Esophagus muscularis mucosa (tissue), 3 donors: ENCODE data around the gene WDFY4.

Experiments used
- POLR2A ChIP-seq: fragments of 450-650 bp; IDR thresholded peaks from one replicate; pipeline ENCODE4 v1.6.1; 2017; ENCODE audit warnings: antibody characterized with exemption, moderate library complexity, mild to moderate bottlenecking, low read depth
- POLR2AphosphoS5 ChIP-seq, 2 donors: sonication (generic); formaldehyde crosslinking; IDR thresholded peaks; one replicate each; pipeline ENCODE4 v1.6.1; 2017; ENCODE audit warnings: antibody characterized with exemption in 2 of 2
- TF ChIP-seq, protein P1 (sequence below), 3 experiments: fragments of 200-600 bp in 2 of 3; fragments of 450-650 bp in 1 of 3; sonication (generic) in 2 of 3; IDR thresholded peaks; one replicate each; pipeline ENCODE4 v1.5.1; 2017 to 2019; ENCODE audit warnings: antibody characterized with exemption in 3 of 3, mild to moderate bottlenecking in 2 of 3, moderate library complexity in 1 of 3

DNA sequence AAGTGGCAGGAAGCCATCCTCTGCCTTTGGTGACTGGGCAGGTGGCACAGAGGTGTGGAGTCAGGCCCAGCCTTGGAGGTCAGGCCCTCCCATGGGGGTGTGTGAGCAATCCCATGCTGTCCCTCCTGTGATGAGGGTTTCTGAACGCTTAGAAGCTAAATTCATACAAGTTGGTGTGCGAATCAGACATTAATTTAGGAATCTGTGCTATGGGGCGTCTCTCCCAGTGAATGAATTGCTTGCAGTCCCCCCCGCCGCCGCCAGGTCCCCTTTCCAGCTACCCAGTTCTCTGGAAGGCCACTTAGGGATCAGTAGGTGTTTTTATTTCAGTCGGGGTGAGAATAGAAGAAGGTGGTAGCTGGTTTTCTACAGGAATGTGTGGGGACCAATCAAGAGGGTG, 217.4 kb downstream of the WDFY4 start:
- TF ChIP-seq POLR2A = no peak
- TF ChIP-seq, protein P1, sequence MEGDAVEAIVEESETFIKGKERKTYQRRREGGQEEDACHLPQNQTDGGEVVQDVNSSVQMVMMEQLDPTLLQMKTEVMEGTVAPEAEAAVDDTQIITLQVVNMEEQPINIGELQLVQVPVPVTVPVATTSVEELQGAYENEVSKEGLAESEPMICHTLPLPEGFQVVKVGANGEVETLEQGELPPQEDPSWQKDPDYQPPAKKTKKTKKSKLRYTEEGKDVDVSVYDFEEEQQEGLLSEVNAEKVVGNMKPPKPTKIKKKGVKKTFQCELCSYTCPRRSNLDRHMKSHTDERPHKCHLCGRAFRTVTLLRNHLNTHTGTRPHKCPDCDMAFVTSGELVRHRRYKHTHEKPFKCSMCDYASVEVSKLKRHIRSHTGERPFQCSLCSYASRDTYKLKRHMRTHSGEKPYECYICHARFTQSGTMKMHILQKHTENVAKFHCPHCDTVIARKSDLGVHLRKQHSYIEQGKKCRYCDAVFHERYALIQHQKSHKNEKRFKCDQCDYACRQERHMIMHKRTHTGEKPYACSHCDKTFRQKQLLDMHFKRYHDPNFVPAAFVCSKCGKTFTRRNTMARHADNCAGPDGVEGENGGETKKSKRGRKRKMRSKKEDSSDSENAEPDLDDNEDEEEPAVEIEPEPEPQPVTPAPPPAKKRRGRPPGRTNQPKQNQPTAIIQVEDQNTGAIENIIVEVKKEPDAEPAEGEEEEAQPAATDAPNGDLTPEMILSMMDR (IDR thresholded peaks at IDR 0.05) = no peak
- TF ChIP-seq POLR2AphosphoS5 (IDR thresholded peaks at IDR 0.05) = no peak
